ELF-1 (cell line): ENCODE results near the gene SNX12.
"Not testable (repeated sequence)": the region's sequence is repeated elsewhere in the genome, so short reads cannot be mapped to it uniquely, and the experiment has no call there.

Experiments used
- DNase-seq: peaks from one replicate; pipeline ENCODE4 v3.0.0-alpha.2; 2016; ENCODE audit warnings: low read depth, low spot score

Gene SNX12

GRCh38 chrX:71091263-71091662 lies 23.1 kb upstream of the SNX12 start:
- no peak for DNase-seq

- no peak for DNase-seq
Observed at GRCh38 chrX:71085900-71086299, 17.8 kb upstream of the SNX12 start.

- DNase-seq, result no peak
Observed at GRCh38 chrX:71082822-71083221, 14.7 kb upstream of the SNX12 start.

- DNase-seq, result no peak
Observed at GRCh38 chrX:71082124-71082647, 14.1 kb upstream of the SNX12 start.

- no peak for DNase-seq
Observed at GRCh38 chrX:71081330-71082123, 13.4 kb upstream of the SNX12 start.

GRCh38 chrX:71070531-71070930 lies 2.4 kb upstream of the SNX12 start:
- no peak for DNase-seq

- DNase-seq, result no peak
Observed at GRCh38 chrX:71067712-71068043, 456 bp downstream of the SNX12 start.

- DNase-seq, result no peak
Observed at GRCh38 chrX:71067089-71067488, 1.0 kb downstream of the SNX12 start.

- DNase-seq, result no peak
Observed at GRCh38 chrX:71060127-71060526, 8.0 kb downstream of the SNX12 start.

- DNase-seq, result no peak
Observed at GRCh38 chrX:71057848-71058530, 10.1 kb downstream of the SNX12 start.

- DNase-seq, result no peak
Observed at GRCh38 chrX:71056867-71057266, 11.3 kb downstream of the SNX12 start.

GRCh38 chrX:71053217-71053621 lies 14.9 kb downstream of the SNX12 start:
- DNase-seq, result peak; percentile 97

GRCh38 chrX:71052721-71053120 lies 15.4 kb downstream of the SNX12 start:
- DNase-seq, result no peak

GRCh38 chrX:71047891-71048290 lies 20.2 kb downstream of the SNX12 start:
- not testable (repeated sequence) for DNase-seq

GRCh38 chrX:71017396-71017939 lies 50.7 kb downstream of the SNX12 start:
- DNase-seq, result no peak
